ENCODE results near the gene SIT1. TPM values are rescaled to one million over a fixed set of nuclear protein-coding genes. Genes with fewer than 3 reads are reported as not detected.
A peak's percentile ranks its signal among the peaks of the same experiment; 100 is the strongest.

Gene SIT1
- total and polyA plus RNA-seq, 7 donors, result 0.81 to 15.9 (median 1.3) TPM; not detected in 3

GRCh38 chr9:35673132-35674024 is 22.6 kb upstream of the SIT1 start, which contains the start of gene CA9:
Gene CA9 (plus strand): TSS chr9:35673928. CDS start chr9:35673960, 32 bp downstream.
- TF ChIP-seq POLR2A (IDR thresholded peaks at IDR 0.05), result no peak
- TF ChIP-seq CTCF (IDR thresholded peaks at IDR 0.05), result no peak
- peak in 2 of 4 donors; percentile 35 to 38 for TF ChIP-seq POLR2AphosphoS5 (IDR thresholded peaks at IDR 0.05)
- TF ChIP-seq EP300 (IDR thresholded peaks at IDR 0.05), result no peak
- H3K4me1 ChIP-seq, result peaks cover 0 to 28% (median 26%) of the 10 kb centered on the region in 4 donors
- WGBS, 2 donors, result 18 to 64% methylated on average over 10 of the region's 10 CpGs
- no peaks in the 10 kb centered on the region for H3K27me3 ChIP-seq
- H3K4me3 ChIP-seq, result no peak within 1 kb of the TSS
- peak within 1 kb of the TSS; percentile 12 to 64 (median 54) for H3K27ac ChIP-seq
- peak; percentile 81 for DNase-seq
- intact Hi-C loops (cut with DNase I), result no loop called here
- H3K9me3 ChIP-seq, result no peaks in the 10 kb centered on the region
- H3K36me3 ChIP-seq, result no peaks in the 10 kb centered on the region

- Histone ChIP-seq H3K9me3 (no peaks in the 10 kb centered on the region), H3K27me3 (no peaks in the 10 kb centered on the region), H3K4me1 (peaks cover 0 to 29% (median 23%) of the 10 kb centered on the region in 4 donors), H3K4me3 (no peak overlapping the region), H3K36me3 (no peaks in the 10 kb centered on the region), H3K27ac (no peak overlapping the region)
- TF ChIP-seq POLR2A (IDR thresholded peaks at IDR 0.05), result no peak
- TF ChIP-seq EP300 (IDR thresholded peaks at IDR 0.05), result no peak
- no peak for TF ChIP-seq POLR2AphosphoS5 (IDR thresholded peaks at IDR 0.05)
- TF ChIP-seq CTCF (IDR thresholded peaks at IDR 0.05), result no peak
- no peak for DNase-seq
- intact Hi-C loops (cut with DNase I), result no loop called here
- WGBS, 2 donors, result 42 to 71% methylated on average over 6 of the region's 6 CpGs
Observed at GRCh38 chr9:35669331-35670145, 18.8 kb upstream of the SIT1 start.

DNA sequence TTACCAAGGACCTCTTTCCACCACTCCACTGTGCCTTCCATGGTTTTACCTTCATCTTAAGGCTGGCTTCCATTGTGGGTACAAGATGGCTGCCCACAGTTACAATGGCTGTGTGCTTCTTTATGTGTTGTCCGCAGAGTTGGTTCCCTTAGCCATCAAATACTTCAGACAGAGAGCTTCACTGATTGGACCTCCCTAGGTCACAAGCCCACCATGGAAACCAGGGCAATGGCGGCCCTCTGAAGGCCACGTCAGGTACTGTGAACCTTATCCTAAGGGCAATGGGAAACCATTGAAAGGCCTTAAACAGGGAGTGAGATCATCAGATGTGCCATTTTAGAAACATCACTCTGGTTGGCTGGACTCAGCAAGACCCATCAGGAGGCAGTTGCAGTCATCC is 17.2 kb upstream of the SIT1 start:
- no peaks in the 10 kb centered on the region for H3K36me3 ChIP-seq
- H3K4me1 ChIP-seq, result peaks cover 0 to 24% (median 21%) of the 10 kb centered on the region in 4 donors
- DNase-seq, result no peak
- H3K4me3 ChIP-seq, result no peak overlapping the region
- no peaks in the 10 kb centered on the region for H3K9me3 ChIP-seq
- intact Hi-C loops (cut with DNase I), result no loop called here
- no peaks in the 10 kb centered on the region for H3K27me3 ChIP-seq
- TF ChIP-seq POLR2A (IDR thresholded peaks at IDR 0.05), result no peak
- no peak for TF ChIP-seq CTCF (IDR thresholded peaks at IDR 0.05)
- TF ChIP-seq POLR2AphosphoS5 (IDR thresholded peaks at IDR 0.05), result no peak
- no peak for TF ChIP-seq EP300 (IDR thresholded peaks at IDR 0.05)
- 96 to 98% methylated on average over 3 of the region's 3 CpGs for WGBS, 2 donors
- no peak overlapping the region for H3K27ac ChIP-seq

DNA sequence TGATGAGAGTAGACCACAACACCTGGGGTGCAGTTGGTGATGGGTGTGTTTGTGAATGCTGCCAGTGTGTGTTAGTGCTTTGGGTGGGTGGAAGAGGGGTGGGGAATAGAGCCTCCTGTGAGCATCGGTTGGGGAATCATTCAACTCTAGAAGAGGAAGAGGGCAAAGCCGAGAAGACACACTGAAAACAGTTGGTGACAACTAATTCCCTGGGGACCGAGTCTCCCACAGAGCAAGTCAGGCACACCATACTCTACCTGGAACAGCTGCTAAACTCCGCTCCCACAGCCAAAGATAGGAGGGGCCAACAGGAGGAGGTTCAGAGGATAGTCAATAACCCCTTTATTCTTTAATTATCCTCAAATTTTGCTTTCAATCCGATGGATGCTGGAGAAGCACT is 15.8 kb upstream of the SIT1 start:
- WGBS, 2 donors, result 78 to 89% methylated on average over 5 of the region's 5 CpGs
- intact Hi-C loops (cut with DNase I), result loop anchor here (1.0 kb wide), 1 partner anchor 9 kb away; no protein-coding TSS in a partner anchor
- no peaks in the 10 kb centered on the region for H3K27me3 ChIP-seq
- H3K4me3 ChIP-seq, result no peak overlapping the region
- no peaks in the 10 kb centered on the region for H3K36me3 ChIP-seq
- no peak for TF ChIP-seq POLR2AphosphoS5 (IDR thresholded peaks at IDR 0.05)
- no peak for TF ChIP-seq POLR2A (IDR thresholded peaks at IDR 0.05)
- no peak for TF ChIP-seq CTCF (IDR thresholded peaks at IDR 0.05)
- no peak for TF ChIP-seq EP300 (IDR thresholded peaks at IDR 0.05)
- H3K9me3 ChIP-seq, result no peaks in the 10 kb centered on the region
- no peak for DNase-seq
- peaks cover 0 to 35% (median 31%) of the 10 kb centered on the region in 4 donors for H3K4me1 ChIP-seq
- peak overlapping the region in 1 of 4 donors; percentile 98 for H3K27ac ChIP-seq

All from sigmoid colon (tissue), 7 donors.